HEK293 (cell line): ENCODE data around the gene CDC42BPA.

Source experiments
- CTCF ChIA-PET: fragments of 350-600 bp; formaldehyde crosslinking; extraction: SDS; loops from one replicate; lab custom pipeline; 2021; ENCODE audit warnings: antibody characterized with exemption; lab: Yijun Ruan, JAX
- POLR2A ChIA-PET: fragments of 300-600 bp; formaldehyde crosslinking; extraction: SDS; loops from one replicate; lab custom pipeline; 2020; ENCODE audit warnings: antibody characterized with exemption, inconsistent platforms; lab: Yijun Ruan, JAX
- H3K27ac ChIP-seq: fragments of 200-500 bp; sonication (Bioruptor generic); 2 replicates; pipeline ENCODE4 v1.5.1; 2014; ENCODE audit warnings: low read depth, low read length, control low read depth, inconsistent platforms; ENCODE audit errors: extremely low read depth
- H3K36me3 ChIP-seq, 2 experiments: fragments of 200-500 bp in 1 of 2; sonication (Bioruptor generic) in 1 of 2; 1 replicate in 1 of 2; 2 replicates in 1 of 2; pipeline ENCODE4 v1.5.1; 2014 to 2017; ENCODE audit warnings: inconsistent platforms in 2 of 2, low read length in 2 of 2; ENCODE audit not compliant: control insufficient read depth in 2 of 2, insufficient read depth in 1 of 2
- H3K4me1 ChIP-seq: fragments of 200-500 bp; sonication (Bioruptor generic); 2 replicates; pipeline ENCODE4 v1.5.1; 2014; ENCODE audit warnings: mild to moderate bottlenecking, low read length, inconsistent platforms; ENCODE audit not compliant: control insufficient read depth, insufficient read depth
- H3K4me3 ChIP-seq: 2 replicates; pipeline ENCODE4 v1.5.1; 2011; ENCODE audit warnings: low read depth, mild to moderate bottlenecking, control low read depth, low read length, moderate library complexity
- H3K9me3 ChIP-seq: fragments of 200-500 bp; sonication (Bioruptor generic); 2 replicates; pipeline ENCODE4 v1.5.1; 2014; ENCODE audit warnings: low read depth, low read length, inconsistent platforms; ENCODE audit not compliant: control insufficient read depth, insufficient read depth
- BCL6B ChIP-seq: fragments of 450-650 bp; formaldehyde crosslinking; IDR thresholded peaks from 2 replicates; pipeline ENCODE4 v1.5.1; 2017; ENCODE audit warnings: missing biosample characterization, missing genetic modification characterization
- EGR2 ChIP-seq: fragments of 450-650 bp; formaldehyde crosslinking; IDR thresholded peaks from 2 replicates; pipeline ENCODE4 v1.5.1; 2016; ENCODE audit warnings: low read depth, missing biosample characterization, missing genetic modification characterization
- HOXA7 ChIP-seq: sonication (generic); formaldehyde crosslinking; IDR thresholded peaks from 2 replicates; pipeline ENCODE4 v1.8.1; 2022; ENCODE audit warnings: missing genetic modification reagents, borderline replicate concordance
- HOXC10 ChIP-seq: sonication (generic); formaldehyde crosslinking; IDR thresholded peaks from 2 replicates; pipeline ENCODE4 v1.8.1; 2023; ENCODE audit warnings: mild to moderate bottlenecking, missing genetic modification reagents
- KLF9 ChIP-seq: fragments of 450-650 bp; formaldehyde crosslinking; IDR thresholded peaks from 2 replicates; pipeline ENCODE4 v1.5.1; 2016; ENCODE audit warnings: missing biosample characterization, missing genetic modification characterization, low read depth
- PATZ1 ChIP-seq: fragments of 450-650 bp; formaldehyde crosslinking; IDR thresholded peaks from 2 replicates; pipeline ENCODE4 v1.5.1; 2016; ENCODE audit warnings: missing biosample characterization, missing genetic modification characterization
- ZBTB1 ChIP-seq: fragments of 450-650 bp; formaldehyde crosslinking; IDR thresholded peaks from 2 replicates; pipeline ENCODE4 v1.5.1; 2016; ENCODE audit warnings: missing biosample characterization, missing genetic modification characterization
- ZFP41 ChIP-seq: fragments of 450-650 bp; formaldehyde crosslinking; IDR thresholded peaks from 2 replicates; pipeline ENCODE4 v1.5.1; 2016; ENCODE audit warnings: missing biosample characterization, missing genetic modification characterization, borderline replicate concordance
- ZNF148 ChIP-seq: fragments of 450-650 bp; formaldehyde crosslinking; IDR thresholded peaks from 2 replicates; pipeline ENCODE4 v1.5.0; 2017; ENCODE audit warnings: missing biosample characterization, missing genetic modification characterization, borderline replicate concordance
- ZNF211 ChIP-seq: fragments of 450-650 bp; formaldehyde crosslinking; IDR thresholded peaks from 2 replicates; pipeline ENCODE4 v1.5.1; 2016; ENCODE audit warnings: low read depth, missing biosample characterization, missing genetic modification characterization
- ZNF37A ChIP-seq: fragments of 450-650 bp; IDR thresholded peaks from 2 replicates; pipeline ENCODE4 v1.5.1; 2018; ENCODE audit warnings: missing biosample characterization, missing genetic modification characterization
- ZNF391 ChIP-seq: fragments of 450-650 bp; formaldehyde crosslinking; IDR thresholded peaks from 2 replicates; pipeline ENCODE4 v1.5.1; 2016; ENCODE audit warnings: low read depth, missing biosample characterization, missing genetic modification characterization, borderline replicate concordance
- ZNF404 ChIP-seq: fragments of 450-650 bp; formaldehyde crosslinking; IDR thresholded peaks from 2 replicates; pipeline ENCODE4 v1.5.1; 2017; ENCODE audit warnings: missing biosample characterization, missing genetic modification characterization
- ZNF514 ChIP-seq: fragments of 450-650 bp; formaldehyde crosslinking; IDR thresholded peaks from 2 replicates; pipeline ENCODE4 v1.5.1; 2016; ENCODE audit warnings: missing biosample characterization, missing genetic modification characterization
- ZNF560 ChIP-seq: fragments of 450-650 bp; formaldehyde crosslinking; IDR thresholded peaks from 2 replicates; pipeline ENCODE4 v1.5.1; 2017; ENCODE audit warnings: missing biosample characterization, missing genetic modification characterization, borderline replicate concordance
- ZNF596 ChIP-seq: fragments of 450-650 bp; IDR thresholded peaks from 2 replicates; pipeline ENCODE4 v1.5.0; 2018; ENCODE audit warnings: missing biosample characterization, mild to moderate bottlenecking, missing genetic modification characterization, moderate library complexity
- ZNF639 ChIP-seq: fragments of 450-650 bp; formaldehyde crosslinking; IDR thresholded peaks from 2 replicates; pipeline ENCODE4 v1.5.1; 2016; ENCODE audit warnings: missing biosample characterization, missing genetic modification characterization
- ZNF692 ChIP-seq: fragments of 450-650 bp; formaldehyde crosslinking; IDR thresholded peaks from 2 replicates; pipeline ENCODE4 v1.5.1; 2016; ENCODE audit warnings: missing biosample characterization, missing genetic modification characterization
- ZNF701 ChIP-seq: fragments of 450-650 bp; formaldehyde crosslinking; IDR thresholded peaks from 2 replicates; pipeline ENCODE4 v1.5.1; 2016; ENCODE audit warnings: missing biosample characterization, missing genetic modification characterization
- ZNF830 ChIP-seq: fragments of 450-650 bp; IDR thresholded peaks from 2 replicates; pipeline ENCODE4 v1.5.0; 2018; ENCODE audit warnings: missing biosample characterization, missing genetic modification characterization, low read depth, mild to moderate bottlenecking, moderate library complexity
- ZSCAN16 ChIP-seq: fragments of 450-650 bp; formaldehyde crosslinking; IDR thresholded peaks from 2 replicates; pipeline ENCODE4 v1.5.1; 2016; ENCODE audit warnings: missing biosample characterization, missing genetic modification characterization
- ZXDB ChIP-seq: fragments of 450-650 bp; formaldehyde crosslinking; IDR thresholded peaks from 2 replicates; pipeline ENCODE4 v1.5.1; 2016; ENCODE audit warnings: missing biosample characterization, missing genetic modification characterization

The CDC42BPA gene

GRCh38 chr1:226991920-226992319, 326.4 kb downstream of the CDC42BPA start:
- H3K4me1 ChIP-seq, result no peaks in the 10 kb centered on the region
- no peaks in the 10 kb centered on the region for H3K9me3 ChIP-seq
- no peak overlapping the region for H3K4me3 ChIP-seq
- no peak overlapping the region for H3K27ac ChIP-seq
- CTCF ChIA-PET, result interaction anchor here (0.7 to 1.9 kb wide), 2 partner anchors 366 to 738 kb away, joined by 3 to 4 read pairs; no protein-coding TSS in a partner anchor
- POLR2A ChIA-PET, result no interaction called here
- TF ChIP-seq ZNF830 (tag by site-specific recombination) (no peak), ZNF404 (no peak), ZNF692 (tag by site-specific recombination) (no peak), ZBTB1 (tag by site-specific recombination) (no peak), ZNF639 (tag by site-specific recombination) (no peak), ZNF37A (tag by site-specific recombination) (no peak), ZNF148 (tag by site-specific recombination) (no peak), ZXDB (tag by site-specific recombination) (no peak), ZSCAN16 (tag by site-specific recombination) (no peak), HOXC10 (no peak), HOXA7 (no peak)
- H3K36me3 ChIP-seq, result peaks cover 0 to 9% of the 10 kb centered on the region in 2 experiments; a peak in 1 of 3 replicates

- no peaks in the 10 kb centered on the region for H3K9me3 ChIP-seq
- ChIA-PET POLR2A (no interaction called here), CTCF (no interaction called here)
- no peak overlapping the region for H3K4me3 ChIP-seq
- peaks cover 0 to 26% of the 10 kb centered on the region in 2 experiments; a peak in 1 of 3 replicates for H3K36me3 ChIP-seq
- H3K4me1 ChIP-seq, result no peaks in the 10 kb centered on the region
- no peak overlapping the region for H3K27ac ChIP-seq
- TF ChIP-seq PATZ1 (tag by site-specific recombination) (no peak), BCL6B (tag by site-specific recombination) (no peak), ZFP41 (no peak), EGR2 (tag by site-specific recombination) (no peak), KLF9 (no peak), ZNF211 (tag by site-specific recombination) (no peak), ZNF148 (tag by site-specific recombination) (no peak), ZNF596 (tag by site-specific recombination) (no peak), ZNF514 (no peak), ZNF391 (tag by site-specific recombination) (no peak), ZNF701 (tag by site-specific recombination) (no peak), ZNF560 (tag by site-specific recombination) (no peak)
These were observed 328.1 kb downstream of the CDC42BPA start for GRCh38 chr1:226990133-226990716.
